ENCODE data around the gene MOGAT1. TPM values are rescaled to one million over a fixed set of nuclear protein-coding genes. Genes with fewer than 3 reads are reported as not detected.

Gene MOGAT1
- total RNA-seq, 4 donors from 2014 or later, result not detected

- no peak for TF ChIP-seq POLR2A (IDR thresholded peaks at IDR 0.05)
- TF ChIP-seq CTCF (IDR thresholded peaks at IDR 0.05), result no peak
- no peak overlapping the region for H3K4me3 ChIP-seq (ENCODE audit: low read depth, poor library complexity, severe bottlenecking)
- no peak for DNase-seq (ENCODE audit: low spot score in 2 of 2)
- intact Hi-C loops (cut with DNase I; ENCODE audit: low total_unique reads), result no loop called here
Measured at GRCh38 chr2:222724208-222724607, 52.8 kb downstream of the MOGAT1 start.

- 85 to 88% methylated on average over 3 of the region's 3 CpGs for WGBS, 2 donors
- intact Hi-C loops (cut with DNase I; ENCODE audit: low total_unique reads), result no loop called here
- TF ChIP-seq POLR2A (IDR thresholded peaks at IDR 0.05) (no peak), CTCF (IDR thresholded peaks at IDR 0.05) (no peak)
- no peak overlapping the region for H3K4me3 ChIP-seq (ENCODE audit: low read depth, poor library complexity, severe bottlenecking)
- DNase-seq (ENCODE audit: low spot score in 2 of 2), result no peak
Measured at GRCh38 chr2:222728621-222729020, 57.2 kb downstream of the MOGAT1 start.

- intact Hi-C loops (cut with DNase I; ENCODE audit: low total_unique reads), result no loop called here
- TF ChIP-seq POLR2A (IDR thresholded peaks at IDR 0.05) (no peak), CTCF (IDR thresholded peaks at IDR 0.05) (no peak)
- no peak overlapping the region for H3K4me3 ChIP-seq (ENCODE audit: low read depth, poor library complexity, severe bottlenecking)
- 65 to 70% methylated on average over 5 of the region's 5 CpGs for WGBS, 2 donors
- no peak for DNase-seq (ENCODE audit: low spot score in 2 of 2)
Measured at GRCh38 chr2:222730366-222730999, 59.0 kb downstream of the MOGAT1 start.

DNA sequence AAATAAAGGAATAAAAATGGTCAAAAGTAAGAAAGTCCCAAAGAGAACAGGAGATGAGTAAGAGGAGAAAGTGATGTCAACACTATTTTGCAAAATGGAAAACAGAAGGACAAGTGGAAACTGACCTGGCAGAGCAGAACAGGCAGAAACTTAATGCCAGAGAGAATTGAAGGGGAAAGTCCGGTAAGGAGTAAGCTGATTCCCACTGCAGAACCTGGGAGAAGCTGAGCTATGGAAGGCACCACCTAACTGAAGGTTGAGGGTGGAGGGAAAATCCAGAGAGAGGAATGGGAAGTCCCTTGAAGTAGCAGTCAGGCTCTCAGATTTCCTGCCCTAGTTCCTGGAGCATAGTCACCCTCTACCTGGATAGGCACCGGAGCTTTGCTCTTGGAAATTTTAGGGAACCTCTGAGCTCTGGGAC is 59.8 kb downstream of the MOGAT1 start:
- no peak for DNase-seq (ENCODE audit: low spot score in 2 of 2)
- intact Hi-C loops (cut with DNase I; ENCODE audit: low total_unique reads), result no loop called here
- no peak for TF ChIP-seq CTCF (IDR thresholded peaks at IDR 0.05)
- TF ChIP-seq POLR2A (IDR thresholded peaks at IDR 0.05), result no peak
- 60 to 67% methylated on average over 2 of the region's 2 CpGs for WGBS, 2 donors
- H3K4me3 ChIP-seq (ENCODE audit: low read depth, poor library complexity, severe bottlenecking), result no peak overlapping the region

DNA sequence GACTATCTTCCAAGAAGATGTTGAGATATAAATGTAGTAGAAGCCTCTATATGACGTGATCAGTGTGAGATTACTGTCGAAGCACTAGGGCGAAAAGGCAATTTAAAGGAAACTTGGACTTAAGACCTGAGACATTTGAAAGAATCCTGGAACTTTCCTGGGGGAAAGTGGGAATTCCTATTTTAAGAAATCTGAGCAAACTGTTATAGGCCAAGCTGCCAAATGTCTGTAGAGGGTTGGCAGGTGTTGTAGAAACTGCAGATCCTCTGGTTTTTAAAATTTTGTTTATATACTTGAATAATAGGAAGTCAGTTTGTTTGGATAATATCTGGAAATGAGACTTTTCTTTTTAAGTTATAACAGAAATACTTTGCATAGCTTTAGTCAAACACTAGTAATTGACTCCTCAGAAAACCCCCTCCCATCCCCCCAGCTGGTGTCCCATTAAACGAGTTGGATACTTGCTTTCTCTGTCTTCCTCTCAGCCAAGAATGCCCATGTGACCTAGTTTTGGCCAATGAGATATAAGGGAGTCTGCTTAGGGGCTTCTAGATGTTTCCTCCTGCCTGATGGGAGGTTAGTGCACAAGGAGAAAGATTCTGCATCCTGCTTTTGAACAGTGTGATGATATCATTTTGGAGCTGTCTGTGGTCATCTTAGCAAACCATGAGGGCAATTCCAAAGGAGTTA is 61.2 kb downstream of the MOGAT1 start:
- WGBS, 2 donors, result 57 to 68% methylated on average over 4 of the region's 4 CpGs
- intact Hi-C loops (cut with DNase I; ENCODE audit: low total_unique reads), result no loop called here
- H3K4me3 ChIP-seq (ENCODE audit: low read depth, poor library complexity, severe bottlenecking), result no peak overlapping the region
- TF ChIP-seq POLR2A (IDR thresholded peaks at IDR 0.05) (no peak), CTCF (IDR thresholded peaks at IDR 0.05) (no peak)
- no peak for DNase-seq (ENCODE audit: low spot score in 2 of 2)

Data from lower leg skin (tissue), 4 donors.